ENCODE measurements around the gene CRYBG1. TPM values are rescaled to one million over a fixed set of nuclear protein-coding genes. Genes with fewer than 3 reads are reported as not detected.

The CRYBG1 gene
- total RNA-seq, 1 experiment from 2014 or later, result 2.9 TPM

DNA sequence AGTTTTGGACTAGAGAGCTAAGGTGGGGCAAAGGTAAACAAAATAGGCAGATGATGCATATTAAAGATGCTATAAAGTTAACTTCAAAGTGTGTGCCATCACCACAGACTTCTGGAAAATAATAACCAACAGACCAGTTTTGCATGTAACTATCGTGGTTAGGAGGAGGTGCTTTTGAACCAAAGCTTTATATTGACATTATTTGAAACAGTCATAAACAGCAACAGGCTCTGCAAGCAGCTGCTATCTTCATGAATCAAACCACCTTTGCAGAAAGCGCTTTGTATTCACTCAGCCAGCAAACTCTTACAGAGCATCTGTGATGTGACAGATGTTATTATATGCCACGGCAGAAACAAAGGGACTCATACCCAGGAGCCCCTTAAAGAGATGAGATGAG, 81.9 kb downstream of the CRYBG1 start:
- no peak overlapping the region for H3K27ac ChIP-seq (ENCODE audit: low read depth, low read length, poor library complexity, severe bottlenecking)
- intact Hi-C loops (cut with micrococcal nuclease; ENCODE audit: unreplicated experiment), result no loop called here
- CTCF ChIA-PET, result interaction anchor here (0.6 kb wide), 2 partner anchors 107 to 178 kb away, joined by 3 read pairs; no protein-coding TSS in a partner anchor
- no TSS peak for BruUV-seq (replicated peaks)
- DNase-seq (ENCODE audit: low spot score), result no peak
- TF ChIP-seq, protein P1, sequence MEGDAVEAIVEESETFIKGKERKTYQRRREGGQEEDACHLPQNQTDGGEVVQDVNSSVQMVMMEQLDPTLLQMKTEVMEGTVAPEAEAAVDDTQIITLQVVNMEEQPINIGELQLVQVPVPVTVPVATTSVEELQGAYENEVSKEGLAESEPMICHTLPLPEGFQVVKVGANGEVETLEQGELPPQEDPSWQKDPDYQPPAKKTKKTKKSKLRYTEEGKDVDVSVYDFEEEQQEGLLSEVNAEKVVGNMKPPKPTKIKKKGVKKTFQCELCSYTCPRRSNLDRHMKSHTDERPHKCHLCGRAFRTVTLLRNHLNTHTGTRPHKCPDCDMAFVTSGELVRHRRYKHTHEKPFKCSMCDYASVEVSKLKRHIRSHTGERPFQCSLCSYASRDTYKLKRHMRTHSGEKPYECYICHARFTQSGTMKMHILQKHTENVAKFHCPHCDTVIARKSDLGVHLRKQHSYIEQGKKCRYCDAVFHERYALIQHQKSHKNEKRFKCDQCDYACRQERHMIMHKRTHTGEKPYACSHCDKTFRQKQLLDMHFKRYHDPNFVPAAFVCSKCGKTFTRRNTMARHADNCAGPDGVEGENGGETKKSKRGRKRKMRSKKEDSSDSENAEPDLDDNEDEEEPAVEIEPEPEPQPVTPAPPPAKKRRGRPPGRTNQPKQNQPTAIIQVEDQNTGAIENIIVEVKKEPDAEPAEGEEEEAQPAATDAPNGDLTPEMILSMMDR (conservative IDR thresholded peaks at IDR 0.05; ENCODE audit: low read depth, low read length), result no peak
- TF ChIP-seq EZH2 (IDR thresholded peaks at IDR 0.05; ENCODE audit: borderline replicate concordance, low read depth, low read length, poor library complexity, severe bottlenecking), result no peak
- H3K36me3 ChIP-seq (ENCODE audit: insufficient read depth, low read length, poor library complexity, severe bottlenecking), result no peaks in the 10 kb centered on the region
- POLR2A ChIA-PET (ENCODE audit: low non-redundant PET), result no interaction called here
- no peak overlapping the region for H3K4me3 ChIP-seq (ENCODE audit: low read depth, low read length, poor library complexity, severe bottlenecking)
- peaks cover 16% of the 10 kb centered on the region for H3K27me3 ChIP-seq (replicated peaks; ENCODE audit: insufficient read depth, low read depth, low read length, poor library complexity)
- H3K9me3 ChIP-seq (ENCODE audit: low read depth, low read length, poor library complexity, severe bottlenecking), result no peaks in the 10 kb centered on the region
- H3K4me1 ChIP-seq (ENCODE audit: insufficient read depth, low read length, poor library complexity, severe bottlenecking), result peaks cover 4% of the 10 kb centered on the region

DNA sequence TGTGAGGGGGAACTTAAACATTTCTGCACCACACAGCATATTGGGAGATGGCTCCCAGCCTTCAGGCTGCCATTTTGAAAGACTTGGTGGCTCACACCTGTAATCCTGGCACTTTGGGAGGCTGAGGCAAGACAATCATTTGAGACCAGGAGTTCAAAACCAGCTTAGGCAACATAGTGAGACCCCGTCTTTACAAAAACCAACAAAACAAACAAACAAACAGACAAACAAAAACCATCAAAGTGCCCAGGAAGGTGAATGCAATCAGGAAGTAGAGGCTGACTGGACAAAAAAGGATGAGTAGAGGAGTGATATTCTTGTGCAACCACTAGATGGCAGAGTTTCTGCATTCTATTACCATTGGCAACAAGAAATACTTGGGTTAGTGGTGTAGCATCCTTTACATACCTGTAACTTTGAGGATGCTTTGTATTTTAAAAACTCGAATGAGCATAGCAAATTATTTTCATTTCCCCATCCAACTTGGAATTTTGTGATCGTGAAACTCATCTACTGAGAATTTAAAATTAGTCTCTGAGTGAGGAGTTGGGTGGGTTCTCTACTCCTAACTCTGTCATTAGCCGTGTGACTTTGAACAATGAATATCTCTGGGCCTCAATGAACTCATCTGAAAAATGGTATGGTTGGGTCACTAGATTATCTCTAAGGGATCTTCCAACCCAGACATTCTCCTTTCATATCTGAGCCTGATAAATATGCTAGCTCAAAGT, 84.4 kb downstream of the CRYBG1 start:
- Histone ChIP-seq H3K4me1 (ENCODE audit: insufficient read depth, low read length, poor library complexity, severe bottlenecking) (peaks cover 4% of the 10 kb centered on the region), H3K27me3 (replicated peaks; ENCODE audit: insufficient read depth, low read depth, low read length, poor library complexity) (peaks cover 12% of the 10 kb centered on the region), H3K27ac (ENCODE audit: low read depth, low read length, poor library complexity, severe bottlenecking) (no peak overlapping the region), H3K9me3 (ENCODE audit: low read depth, low read length, poor library complexity, severe bottlenecking) (no peaks in the 10 kb centered on the region), H3K4me3 (ENCODE audit: low read depth, low read length, poor library complexity, severe bottlenecking) (no peak overlapping the region), H3K36me3 (ENCODE audit: insufficient read depth, low read length, poor library complexity, severe bottlenecking) (no peaks in the 10 kb centered on the region)
- TF ChIP-seq EZH2 (IDR thresholded peaks at IDR 0.05; ENCODE audit: borderline replicate concordance, low read depth, low read length, poor library complexity, severe bottlenecking), result no peak
- TF ChIP-seq, protein P1 (conservative IDR thresholded peaks at IDR 0.05; ENCODE audit: low read depth, low read length), result peak; percentile 79
- peak; percentile 72 for DNase-seq (ENCODE audit: low spot score)
- ChIA-PET CTCF (interaction anchor here (0.5 to 1.2 kb wide), 3 partner anchors 121 to 535 kb away, joined by 4 to 5 read pairs (median 5); no protein-coding TSS in a partner anchor), POLR2A (ENCODE audit: low non-redundant PET) (no interaction called here)
- intact Hi-C loops (cut with micrococcal nuclease; ENCODE audit: unreplicated experiment), result loop anchor here (1.0 to 5.0 kb wide), 3 partner anchors 108 to 552 kb away; no protein-coding TSS in a partner anchor
- BruUV-seq (replicated peaks), result no TSS peak

DNA sequence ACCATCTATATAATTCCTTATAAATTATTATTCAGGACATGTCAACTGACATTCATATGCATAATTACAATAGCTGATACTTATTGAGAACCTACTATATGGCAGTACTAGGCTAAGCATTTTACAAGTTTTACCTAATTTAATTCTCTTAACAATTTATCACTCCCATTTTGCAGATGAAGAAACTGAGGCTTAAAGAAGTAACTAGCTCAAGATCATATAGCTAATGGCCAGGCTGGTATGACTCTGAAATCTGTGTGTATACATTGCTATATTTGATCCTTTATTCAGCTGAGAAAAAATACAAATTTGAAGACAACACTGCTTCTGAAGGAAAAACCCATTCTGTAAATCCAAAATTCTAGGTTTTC, 85.0 kb downstream of the CRYBG1 start:
- Histone ChIP-seq H3K4me1 (ENCODE audit: insufficient read depth, low read length, poor library complexity, severe bottlenecking) (peaks cover 4% of the 10 kb centered on the region), H3K27me3 (replicated peaks; ENCODE audit: insufficient read depth, low read depth, low read length, poor library complexity) (peaks cover 12% of the 10 kb centered on the region), H3K4me3 (ENCODE audit: low read depth, low read length, poor library complexity, severe bottlenecking) (no peak overlapping the region), H3K27ac (ENCODE audit: low read depth, low read length, poor library complexity, severe bottlenecking) (no peak overlapping the region), H3K36me3 (ENCODE audit: insufficient read depth, low read length, poor library complexity, severe bottlenecking) (no peaks in the 10 kb centered on the region), H3K9me3 (ENCODE audit: low read depth, low read length, poor library complexity, severe bottlenecking) (no peaks in the 10 kb centered on the region)
- POLR2A ChIA-PET (ENCODE audit: low non-redundant PET), result no interaction called here
- CTCF ChIA-PET, result interaction anchor here (0.5 to 1.2 kb wide), 3 partner anchors 120 to 534 kb away, joined by 4 to 5 read pairs (median 5); no protein-coding TSS in a partner anchor
- DNase-seq (ENCODE audit: low spot score), result no peak
- TF ChIP-seq, protein P1 (conservative IDR thresholded peaks at IDR 0.05; ENCODE audit: low read depth, low read length), result no peak
- no peak for TF ChIP-seq EZH2 (IDR thresholded peaks at IDR 0.05; ENCODE audit: borderline replicate concordance, low read depth, low read length, poor library complexity, severe bottlenecking)
- no TSS peak for BruUV-seq (replicated peaks)
- intact Hi-C loops (cut with micrococcal nuclease; ENCODE audit: unreplicated experiment), result loop anchor here (1.0 to 5.0 kb wide), 3 partner anchors 108 to 552 kb away; no protein-coding TSS in a partner anchor

Data from A673 (cell line).